GM12878 (cell line): ENCODE results near the gene HTT-AS. TPM values are rescaled to one million over a fixed set of nuclear protein-coding genes. Genes with fewer than 3 reads are reported as not detected.

Experiments used
- ATAC-seq: fragments of 200-7000 bp; cut with Tn5 transposase; 3 replicates; pipeline ENCODE4 v1.9.1; 2020; ENCODE audit warnings: mild to moderate bottlenecking, moderate library complexity
- BruUV-seq: library from RNA; stranded (reverse); fragments of 400-500 nt; replicated peaks from 2 replicates; lab custom pipeline; 2021; lab: Mats Ljungman, UMichigan
- CTCF ChIA-PET: fragments of 300-600 bp; sonication (Branson Sonifier 250); formaldehyde crosslinking; extraction: SDS; loops from one replicate; lab custom pipeline; 2021; ENCODE audit warnings: inconsistent platforms; lab: Yijun Ruan, JAX
- POLR2A ChIA-PET: fragments of 350-600 bp; formaldehyde crosslinking; extraction: SDS; loops from one replicate; lab custom pipeline; 2021; ENCODE audit warnings: inconsistent platforms; lab: Charles Lee
- RAD21 ChIA-PET: fragments of 300-600 bp; sonication (Branson Sonifier 250); formaldehyde crosslinking; loops from one replicate; lab custom pipeline; 2023; ENCODE audit warnings: antibody characterized with exemption; ENCODE audit not compliant: unreplicated experiment; lab: Charles Lee
- SMC1A ChIA-PET: fragments of 300-600 bp; sonication (Branson Sonifier 250); formaldehyde crosslinking; loops from one replicate; lab custom pipeline; 2023; ENCODE audit not compliant: unreplicated experiment, uncharacterized antibody; lab: Charles Lee
- DNase-seq: peaks from one replicate; pipeline ENCODE4 v3.0.0-alpha.2; 2011; ENCODE audit warnings: low read depth, low spot score
- FAIRE-seq: peaks from 3 replicates; lab custom pipeline; 2011; peaks lifted over from hg19 to GRCh38; lab: Jason Lieb, UNC
- H2AFZ ChIP-seq: 2 replicates; pipeline ENCODE4 v1.6.0; 2011; ENCODE audit warnings: low read depth, low read length, control low read depth; ENCODE audit not compliant: control insufficient read depth
- H3K27ac ChIP-seq: 2 replicates; pipeline ENCODE4 v1.5.1; 2011; ENCODE audit warnings: control low read depth; ENCODE audit not compliant: control insufficient read depth, insufficient read depth
- H3K27me3 ChIP-seq, 2 experiments: replicated peaks in 1 of 2; 2 replicates each; pipeline versions ENCODE4 v1.6.0 to v1.6.1; 2011; ENCODE audit warnings: low read length in 1 of 2; ENCODE audit not compliant: control insufficient read depth in 2 of 2, insufficient read depth in 2 of 2
- H3K36me3 ChIP-seq, 2 experiments: 2 replicates each; pipeline ENCODE4 v1.5.1; 2011; ENCODE audit warnings: low read length in 1 of 2; ENCODE audit not compliant: control insufficient read depth in 2 of 2, insufficient read depth in 2 of 2
- H3K4me1 ChIP-seq: 2 replicates; pipeline ENCODE4 v1.6.1; 2011; ENCODE audit warnings: mild to moderate bottlenecking, low read length, moderate library complexity, mixed read lengths; ENCODE audit not compliant: control insufficient read depth, insufficient read depth
- H3K4me2 ChIP-seq: 2 replicates; pipeline ENCODE4 v1.6.0; 2011; ENCODE audit warnings: control low read depth; ENCODE audit not compliant: control insufficient read depth, insufficient read depth
- H3K4me3 ChIP-seq: fragments of 200-600 bp; sonication (generic); 2 replicates; pipeline ENCODE4 v1.5.1; 2016
- H3K79me2 ChIP-seq: 2 replicates; pipeline ENCODE4 v1.6.0; 2011; ENCODE audit warnings: low read length; ENCODE audit not compliant: control insufficient read depth, insufficient read depth
- H3K9ac ChIP-seq: 2 replicates; pipeline ENCODE4 v1.8.0; 2011; ENCODE audit warnings: low read length, control low read depth, mixed read lengths; ENCODE audit not compliant: control insufficient read depth, insufficient read depth
- H3K9me3 ChIP-seq: replicated peaks from 3 replicates; pipeline ENCODE4 v1.5.1; 2011; ENCODE audit warnings: mild to moderate bottlenecking, low read length; ENCODE audit not compliant: control insufficient read depth, insufficient read depth
- H4K20me1 ChIP-seq: 2 replicates; pipeline ENCODE4 v1.6.0; 2011; ENCODE audit not compliant: control insufficient read depth, insufficient read depth
- BACH1 ChIP-seq: fragments of 450-650 bp; IDR thresholded peaks from 2 replicates; pipeline ENCODE4 v1.6.1; 2017; ENCODE audit warnings: mild to moderate bottlenecking, borderline replicate concordance
- MLLT1 ChIP-seq: fragments of 450-650 bp; IDR thresholded peaks from 2 replicates; pipeline ENCODE4 v1.6.1; 2016; ENCODE audit warnings: mild to moderate bottlenecking
- SMC3 ChIP-seq: IDR thresholded peaks from 2 replicates; pipeline ENCODE4 v1.6.1; 2011; ENCODE audit warnings: low read length, improper control_type of control experiment, borderline replicate concordance
- WGBS: methylation state at CpG from one replicate; pipeline ENCODE4 v1.1.6; 2016; ENCODE audit warnings: low lambda C conversion rate; ENCODE audit not compliant: insufficient replicate concordance, insufficient coverage; ENCODE audit errors: missing lambda C conversion rate; 5-methylcytosine and 5-hydroxymethylcytosine counted together
- in situ Hi-C: fragments of 300-500 bp; cut with MboI; formaldehyde crosslinking; loops from 9 replicates; pipeline ENCODE4 v1.14.3; 2018; ENCODE audit warnings: mixed read lengths
- intact Hi-C: fragments of 100-400 bp; cut with micrococcal nuclease; formaldehyde crosslinking; loops from one replicate; pipeline ENCODE4 v1.14.2; 2022; ENCODE audit not compliant: unreplicated experiment
- polyA plus RNA-seq, 11 experiments: library from polyadenylated mRNA; depleted of rRNA in 4 of 11; unstranded in 6 of 11; stranded (reverse) in 5 of 11; fragments of >200 nt; fragmentation: Nextera tagmentation in 4 of 11; fragmentation: Illumina TruSeq in 1 of 11; extraction: Ambion mirVana in 4 of 11; extraction: Trizol in 1 of 11; gene quantifications; 1 replicate in 1 of 11; 2 replicates in 10 of 11; pipeline versions ENCODE4 v1.2.1 to v1.2.3, GENCODE V29; 2011 to 2016; ENCODE audit warnings: inconsistent platforms in 2 of 11, missing spikeins in 2 of 11, low read depth in 1 of 11
- total RNA-seq, 4 experiments: library from RNA; depleted of rRNA in 3 of 4; stranded (reverse); fragments of >200 nt in 3 of 4; fragmentation: Illumina TruSeq in 1 of 4; extraction: Trizol in 1 of 4; gene quantifications; 2 replicates each; pipeline versions ENCODE4 v1.2.1 to v1.2.3, GENCODE V29; 2013 to 2021

HTT-AS gene
- total and polyA plus RNA-seq, 10 of the 15 experiments (the other 5 are each of a cell fraction or from before 2014, with no cell fraction given): not detected

DNA sequence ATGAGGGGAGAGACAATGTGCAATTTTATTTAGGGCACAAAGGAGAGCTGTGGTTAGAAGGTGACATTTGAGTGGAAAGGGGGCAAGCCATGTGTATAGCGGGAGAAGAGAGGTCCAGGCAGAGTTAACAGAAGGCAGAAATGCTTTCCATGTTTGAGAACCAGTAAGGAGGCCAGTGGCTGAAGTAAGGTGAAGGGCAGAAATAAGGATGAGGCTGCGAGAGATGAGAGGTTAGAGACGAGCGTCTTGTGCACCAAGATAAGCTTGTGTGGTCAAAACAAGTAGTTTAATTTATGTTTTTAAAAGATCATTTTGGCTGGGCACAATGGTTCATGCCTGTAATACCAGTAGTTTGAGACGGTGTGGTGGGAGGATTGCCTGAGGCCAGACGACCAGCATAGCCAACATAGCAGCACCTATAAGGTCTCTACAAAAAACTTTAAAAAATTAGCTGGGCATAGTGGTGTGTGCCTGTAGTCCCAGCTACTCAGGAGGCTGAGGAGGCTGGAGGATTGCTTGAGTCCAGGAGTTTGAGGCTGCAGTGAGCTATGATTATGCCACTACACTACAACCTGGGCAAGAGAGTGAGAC, 8.7 kb upstream of the HTT-AS start:
- no TSS peak for BruUV-seq

More for the DNA sequence above, 8.7 kb upstream of the HTT-AS start:
- in situ Hi-C loops (loop anchor here (5.0 kb wide), 1 partner anchor 36 kb away; no protein-coding TSS in a partner anchor), intact Hi-C loops (no loop called here)
- TF ChIP-seq BACH1 (no peak), SMC3 (no peak), MLLT1 (peak; percentile 52; the same call in 1 of the 2 replicates)
- H3K79me2 ChIP-seq: peaks cover 95% of the 10 kb centered on the region
- H2AFZ ChIP-seq: no peak overlapping the region
- H4K20me1 ChIP-seq: no peaks in the 10 kb centered on the region
- FAIRE-seq: no peak
- ChIA-PET POLR2A (interaction anchor here (0.5 to 2.0 kb wide), 5 partner anchors 8 to 67 kb away, joined by 3 to 7 read pairs (median 3); partner anchors contain the start of genes HTT and HTT-AS), RAD21 (interaction anchor here (1.5 to 2.3 kb wide), 2 partner anchors 36 to 41 kb away, joined by 4 to 8 read pairs; no protein-coding TSS in a partner anchor), SMC1A (interaction anchor here (0.6 to 0.9 kb wide), 2 partner anchors 14 to 25 kb away, joined by 3 to 5 read pairs; no protein-coding TSS in a partner anchor), CTCF (interaction anchor here (1.0 to 1.9 kb wide), 5 partner anchors 22 to 134 kb away, joined by 3 to 8 read pairs (median 5); no protein-coding TSS in a partner anchor)
- H3K9me3 ChIP-seq: no peaks in the 10 kb centered on the region
- peak overlapping the region; percentile 61 for H3K27ac ChIP-seq
- peak; percentile 2; the same call in 1 of the 3 replicates for ATAC-seq
- peaks cover 54% of the 10 kb centered on the region for H3K4me1 ChIP-seq
- peak overlapping the region; percentile 42; the same call in 1 of the 2 replicates for H3K4me3 ChIP-seq
- peak overlapping the region; percentile 56 for H3K4me2 ChIP-seq
- H3K9ac ChIP-seq: 0 out of 2 replicates have a peak overlapping the region, but pooled peaks have one; percentile 7
- WGBS: 88% methylated on average over 6 of the region's 6 CpGs
- H3K36me3 ChIP-seq: peaks cover 3 to 14% of the 10 kb centered on the region in 2 experiments
- no peak for DNase-seq
- no peaks in the 10 kb centered on the region for H3K27me3 ChIP-seq
